Mesendoderm (in vitro differentiated cells): Measurements from ENCODE around the gene SGTA.

Source experiments
- DNase-seq: peaks from one replicate; pipeline ENCODE4 v3.0.0; 2013
- H2AK5ac ChIP-seq: 2 replicates; pipeline ENCODE4 v1.6.1; 2013; ENCODE audit warnings: low read length, inconsistent platforms
- H2BK120ac ChIP-seq: 2 replicates; pipeline ENCODE4 v1.6.1; 2013; ENCODE audit warnings: low read depth, mild to moderate bottlenecking, low read length, moderate library complexity, mixed read lengths
- H2BK15ac ChIP-seq: replicated peaks from 2 replicates; pipeline ENCODE4 v1.6.1; 2013; ENCODE audit warnings: low read depth, mild to moderate bottlenecking, moderate library complexity
- H2BK5ac ChIP-seq: 2 replicates; pipeline ENCODE4 v1.6.1; 2013; ENCODE audit warnings: low read length, inconsistent platforms
- H3K18ac ChIP-seq: 2 replicates; pipeline ENCODE4 v1.6.1; 2013; ENCODE audit warnings: mild to moderate bottlenecking, low read length, mixed read lengths
- H3K23ac ChIP-seq: one replicate; pipeline ENCODE4 v1.6.1; 2013; ENCODE audit warnings: low read length
- H3K27ac ChIP-seq: 2 replicates; pipeline ENCODE4 v1.5.1; 2013; ENCODE audit warnings: low read depth, mild to moderate bottlenecking, inconsistent platforms, low read length, moderate library complexity
- H3K27me3 ChIP-seq: 2 replicates; pipeline ENCODE4 v1.6.1; 2013; ENCODE audit warnings: low read length, control low read depth, mild to moderate bottlenecking, inconsistent platforms; ENCODE audit not compliant: insufficient read depth, poor library complexity
- H3K36me3 ChIP-seq: 2 replicates; pipeline ENCODE4 v1.6.1; 2013; ENCODE audit warnings: low read length, inconsistent platforms; ENCODE audit not compliant: control insufficient read depth, insufficient read depth
- H3K4ac ChIP-seq: one replicate; pipeline ENCODE4 v1.6.1; 2013; ENCODE audit warnings: low read depth, mild to moderate bottlenecking, low read length, moderate library complexity
- H3K4me1 ChIP-seq: 2 replicates; pipeline ENCODE4 v1.6.1; 2013; ENCODE audit warnings: low read depth, low read length, inconsistent platforms; ENCODE audit not compliant: control insufficient read depth
- H3K4me2 ChIP-seq: 2 replicates; pipeline ENCODE4 v1.6.1; 2013; ENCODE audit warnings: low read length
- H3K4me3 ChIP-seq: 2 replicates; pipeline ENCODE4 v1.5.1; 2013; ENCODE audit warnings: mild to moderate bottlenecking, low read length
- H3K56ac ChIP-seq: one replicate; pipeline ENCODE4 v1.6.1; 2013; ENCODE audit warnings: low read length
- H3K79me1 ChIP-seq: 2 replicates; pipeline ENCODE4 v1.6.1; 2013; ENCODE audit warnings: low read length, inconsistent platforms
- H3K79me2 ChIP-seq: 2 replicates; pipeline ENCODE4 v1.6.1; 2013; ENCODE audit warnings: mild to moderate bottlenecking, low read length; ENCODE audit not compliant: control insufficient read depth, insufficient read depth
- H3K9ac ChIP-seq: 2 replicates; pipeline ENCODE4 v1.6.1; 2013; ENCODE audit warnings: low read length, inconsistent platforms
- H4K5ac ChIP-seq: one replicate; pipeline ENCODE4 v1.6.1; 2013; ENCODE audit warnings: low read length
- H4K8ac ChIP-seq: one replicate; pipeline ENCODE4 v1.6.1; 2013; ENCODE audit warnings: low read depth, mild to moderate bottlenecking, control low read depth, low read length, moderate library complexity
- WGBS: extraction: QIAGEN DNeasy Blood & Tissue Kit; methylation state at CpG from one replicate; pipeline ENCODE4 v1.1.7; 2013; ENCODE audit warnings: low lambda C conversion rate, missing lambda C conversion rate; ENCODE audit not compliant: insufficient coverage; ENCODE audit errors: extremely low coverage; 5-methylcytosine and 5-hydroxymethylcytosine counted together

The SGTA gene

GRCh38 chr19:2788237-2788636, 5.2 kb upstream of the SGTA start:
- Histone ChIP-seq H4K8ac (no peak overlapping the region), H2BK15ac (no peak overlapping the region), H3K27me3 (no peaks in the 10 kb centered on the region), H3K18ac (no peak overlapping the region), H3K9ac (no peak overlapping the region), H3K4me2 (no peak overlapping the region), H2BK120ac (no peak overlapping the region), H3K27ac (no peak overlapping the region), H3K56ac (no peak overlapping the region), H3K23ac (no peak overlapping the region), H3K4me3 (no peak overlapping the region), H3K79me1 (peaks cover 16% of the 10 kb centered on the region), H2BK5ac (no peak overlapping the region), H3K79me2 (peaks cover 29% of the 10 kb centered on the region), H3K4me1 (no peaks in the 10 kb centered on the region), H4K5ac (no peak overlapping the region), H3K36me3 (peaks cover 4% of the 10 kb centered on the region), H3K4ac (no peak overlapping the region), H2AK5ac (no peak overlapping the region)
- WGBS: no CpG with 5 or more reads among the region's 5 CpGs
- DNase-seq: no peak

GRCh38 chr19:2787115-2787514, 4.0 kb upstream of the SGTA start:
- H4K8ac ChIP-seq: no peak overlapping the region
- H3K36me3 ChIP-seq: peaks cover 4% of the 10 kb centered on the region
- WGBS: no CpG with 5 or more reads among the region's 8 CpGs
- no peak overlapping the region for H3K27ac ChIP-seq
- H3K4me2 ChIP-seq: no peak overlapping the region
- H4K5ac ChIP-seq: no peak overlapping the region
- no peak overlapping the region for H3K56ac ChIP-seq
- no peak for DNase-seq
- no peak overlapping the region for H3K4ac ChIP-seq
- H3K27me3 ChIP-seq: no peaks in the 10 kb centered on the region
- H2BK5ac ChIP-seq: no peak overlapping the region
- peaks cover 38% of the 10 kb centered on the region for H3K79me2 ChIP-seq
- H3K79me1 ChIP-seq: peaks cover 16% of the 10 kb centered on the region
- no peak overlapping the region for H2BK15ac ChIP-seq
- no peak overlapping the region for H3K23ac ChIP-seq
- H3K4me3 ChIP-seq: no peak overlapping the region
- no peak overlapping the region for H3K18ac ChIP-seq
- H3K4me1 ChIP-seq: no peaks in the 10 kb centered on the region
- H3K9ac ChIP-seq: no peak overlapping the region
- no peak overlapping the region for H2BK120ac ChIP-seq
- H2AK5ac ChIP-seq: no peak overlapping the region

GRCh38 chr19:2785244-2785997, 2.3 kb upstream of the SGTA start, which contains the start of gene THOP1:
Gene THOP1, plus strand, starts transcription at chr19:2785503. Its CDS starts 160 bp downstream, at chr19:2785663.
- no peak within 1 kb of the TSS for H2BK5ac ChIP-seq
- H2BK15ac ChIP-seq: no peak within 1 kb of the TSS
- no peak within 1 kb of the TSS for H3K27ac ChIP-seq
- peak within 1 kb of the TSS; percentile 96 for H3K4me2 ChIP-seq
- peak within 1 kb of the TSS; percentile 35 for H3K18ac ChIP-seq
- no peaks in the 10 kb centered on the region for H3K27me3 ChIP-seq
- peaks cover 2% of the 10 kb centered on the region for H3K4me1 ChIP-seq
- no CpG with 5 or more reads among the region's 78 CpGs for WGBS
- peak within 1 kb of the TSS; percentile 76 for H3K4me3 ChIP-seq
- peaks cover under 1% of the 10 kb centered on the region for H3K36me3 ChIP-seq
- no peak within 1 kb of the TSS for H2AK5ac ChIP-seq
- peak; percentile 99 for DNase-seq
- peaks cover 14% of the 10 kb centered on the region for H3K79me1 ChIP-seq
- peaks cover 55% of the 10 kb centered on the region for H3K79me2 ChIP-seq
- peak within 1 kb of the TSS; percentile 96 for H3K9ac ChIP-seq
- H3K23ac ChIP-seq: peak within 1 kb of the TSS; percentile 57
- peak within 1 kb of the TSS; percentile 73 for H3K4ac ChIP-seq
- no peak within 1 kb of the TSS for H4K5ac ChIP-seq
- H3K56ac ChIP-seq: peak within 1 kb of the TSS; percentile 92
- H4K8ac ChIP-seq: no peak within 1 kb of the TSS
- H2BK120ac ChIP-seq: no peak within 1 kb of the TSS

- WGBS: no CpG with 5 or more reads among the region's 7 CpGs
- no peak overlapping the region for H3K4me2 ChIP-seq
- H3K56ac ChIP-seq: peak overlapping the region; percentile 3
- peak overlapping the region; percentile 8 for H4K5ac ChIP-seq
- no peak overlapping the region for H3K27ac ChIP-seq
- no peaks in the 10 kb centered on the region for H3K36me3 ChIP-seq
- no peak overlapping the region for H2BK120ac ChIP-seq
- no peak overlapping the region for H3K18ac ChIP-seq
- no peak overlapping the region for H3K23ac ChIP-seq
- peaks cover 2% of the 10 kb centered on the region for H3K4me1 ChIP-seq
- H3K4me3 ChIP-seq: no peak overlapping the region
- no peak overlapping the region for H2BK15ac ChIP-seq
- H3K79me2 ChIP-seq: peaks cover 68% of the 10 kb centered on the region
- peak overlapping the region; percentile 0 for H3K9ac ChIP-seq
- no peak for DNase-seq
- peaks cover 10% of the 10 kb centered on the region for H3K79me1 ChIP-seq
- no peaks in the 10 kb centered on the region for H3K27me3 ChIP-seq
- H2AK5ac ChIP-seq: no peak overlapping the region
- no peak overlapping the region for H4K8ac ChIP-seq
- H2BK5ac ChIP-seq: no peak overlapping the region
- no peak overlapping the region for H3K4ac ChIP-seq
Measured at GRCh38 chr19:2783781-2784145, 690 bp upstream of the SGTA start.

GRCh38 chr19:2782329-2782935, 641 bp downstream of the SGTA start:
- peaks cover 72% of the 10 kb centered on the region for H3K79me2 ChIP-seq
- H4K5ac ChIP-seq: no peak overlapping the region
- no peak overlapping the region for H3K23ac ChIP-seq
- peak overlapping the region; percentile 77 for H3K18ac ChIP-seq
- H3K4me3 ChIP-seq: peak overlapping the region; percentile 86
- H4K8ac ChIP-seq: no peak overlapping the region
- peak overlapping the region; percentile 64 for H3K4me2 ChIP-seq
- WGBS: no CpG with 5 or more reads among the region's 24 CpGs
- DNase-seq: peak; percentile 14
- peaks cover 2% of the 10 kb centered on the region for H3K4me1 ChIP-seq
- no peak overlapping the region for H3K27ac ChIP-seq
- H2BK15ac ChIP-seq: no peak overlapping the region
- no peak overlapping the region for H2BK120ac ChIP-seq
- peaks cover 7% of the 10 kb centered on the region for H3K79me1 ChIP-seq
- H3K4ac ChIP-seq: peak overlapping the region; percentile 72
- no peaks in the 10 kb centered on the region for H3K36me3 ChIP-seq
- H3K56ac ChIP-seq: peak overlapping the region; percentile 94
- H3K9ac ChIP-seq: peak overlapping the region; percentile 84
- no peaks in the 10 kb centered on the region for H3K27me3 ChIP-seq
- no peak overlapping the region for H2BK5ac ChIP-seq
- H2AK5ac ChIP-seq: no peak overlapping the region
